ENCODE results near the gene PXDN. TPM values are rescaled to one million over a fixed set of nuclear protein-coding genes. Genes with fewer than 3 reads are reported as not detected.
"Not testable (repeated sequence)": the region's sequence is repeated elsewhere in the genome, so short reads cannot be mapped to it uniquely, and the experiment has no call there.

Gene PXDN
- total RNA-seq, 1 donor from 2014 or later, result 459 TPM

DNA sequence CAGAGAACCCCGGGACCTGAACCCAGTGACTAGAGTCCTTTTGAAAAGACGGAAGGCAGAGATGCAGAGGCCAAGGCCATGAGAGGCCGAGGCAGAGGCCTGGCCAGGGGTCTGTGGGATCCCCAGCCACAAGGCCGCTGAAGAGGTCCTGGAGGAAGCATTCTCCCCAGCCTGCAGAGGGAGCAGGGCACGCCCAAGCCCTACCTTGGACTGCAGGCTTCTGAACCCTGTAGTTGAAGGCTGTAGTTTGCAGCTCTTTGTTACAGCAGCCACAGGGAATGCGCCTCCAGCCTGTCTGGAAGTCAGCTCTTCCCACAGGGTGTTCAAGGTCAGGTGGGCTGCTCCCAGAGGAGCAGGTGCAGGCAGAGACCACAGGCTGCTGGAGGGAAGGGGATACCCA lies 22.1 kb upstream of the PXDN start:
- H3K27me3 Mint-ChIP-seq (ENCODE audit: unreplicated experiment), result peaks cover 33% of the 10 kb centered on the region
- no peaks in the 10 kb centered on the region for H3K9me3 Mint-ChIP-seq (ENCODE audit: unreplicated experiment)
- no peak for TF ChIP-seq CTCF (IDR thresholded peaks at IDR 0.05)
- H3K36me3 Mint-ChIP-seq (ENCODE audit: unreplicated experiment), result no peaks in the 10 kb centered on the region
- no peaks in the 10 kb centered on the region for H3K4me1 Mint-ChIP-seq (ENCODE audit: unreplicated experiment)
- H3K4me3 Mint-ChIP-seq (ENCODE audit: unreplicated experiment), result no peak overlapping the region
- no peak overlapping the region for H3K27ac Mint-ChIP-seq (ENCODE audit: unreplicated experiment)
- DNase-seq (ENCODE audit: extremely low spot score, unreplicated experiment), result no peak

GRCh38 chr2:1765201-1765600 lies 20.9 kb upstream of the PXDN start:
- not testable (repeated sequence) for H3K4me1 Mint-ChIP-seq (ENCODE audit: unreplicated experiment); H3K4me3 Mint-ChIP-seq (ENCODE audit: unreplicated experiment); H3K9me3 Mint-ChIP-seq (ENCODE audit: unreplicated experiment); H3K27ac Mint-ChIP-seq (ENCODE audit: unreplicated experiment); H3K36me3 Mint-ChIP-seq (ENCODE audit: unreplicated experiment); DNase-seq (ENCODE audit: extremely low spot score, unreplicated experiment)
- peaks cover 45% of the 10 kb centered on the region for H3K27me3 Mint-ChIP-seq (ENCODE audit: unreplicated experiment)

DNA sequence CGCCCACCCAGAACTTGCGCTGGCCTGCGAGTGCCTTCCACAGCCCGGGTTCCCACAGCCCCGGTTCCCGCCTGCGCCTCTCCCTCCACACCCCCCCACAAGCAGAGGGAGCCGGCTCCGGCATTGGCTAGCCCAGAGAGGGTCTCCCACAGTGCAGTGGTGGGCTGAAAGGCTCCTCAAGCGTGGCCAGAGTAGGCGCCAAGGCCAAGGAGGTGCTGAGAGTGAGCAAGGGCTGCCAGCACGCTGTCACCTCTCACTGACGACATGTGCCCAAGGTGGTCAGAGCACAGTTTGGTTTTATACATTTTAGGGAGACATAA lies 15.3 kb upstream of the PXDN start:
- no peak for DNase-seq (ENCODE audit: extremely low spot score, unreplicated experiment)
- no peak overlapping the region for H3K4me3 Mint-ChIP-seq (ENCODE audit: unreplicated experiment)
- no peaks in the 10 kb centered on the region for H3K9me3 Mint-ChIP-seq (ENCODE audit: unreplicated experiment)
- H3K36me3 Mint-ChIP-seq (ENCODE audit: unreplicated experiment), result no peaks in the 10 kb centered on the region
- H3K4me1 Mint-ChIP-seq (ENCODE audit: unreplicated experiment), result peaks cover 5% of the 10 kb centered on the region
- no peak for TF ChIP-seq CTCF (IDR thresholded peaks at IDR 0.05)
- H3K27ac Mint-ChIP-seq (ENCODE audit: unreplicated experiment), result no peak overlapping the region
- peaks cover 44% of the 10 kb centered on the region for H3K27me3 Mint-ChIP-seq (ENCODE audit: unreplicated experiment)

- Mint-ChIP-seq H3K27me3 (ENCODE audit: unreplicated experiment) (peaks cover 39% of the 10 kb centered on the region), H3K27ac (ENCODE audit: unreplicated experiment) (no peak overlapping the region)
Observed at GRCh38 chr2:1758774-1759610, 14.7 kb upstream of the PXDN start.

GRCh38 chr2:1758171-1758570 lies 13.9 kb upstream of the PXDN start:
- H3K4me3 Mint-ChIP-seq (ENCODE audit: unreplicated experiment), result no peak overlapping the region
- H3K27ac Mint-ChIP-seq (ENCODE audit: unreplicated experiment), result no peak overlapping the region
- no peaks in the 10 kb centered on the region for H3K36me3 Mint-ChIP-seq (ENCODE audit: unreplicated experiment)
- no peaks in the 10 kb centered on the region for H3K9me3 Mint-ChIP-seq (ENCODE audit: unreplicated experiment)
- no peak for DNase-seq (ENCODE audit: extremely low spot score, unreplicated experiment)
- peaks cover 34% of the 10 kb centered on the region for H3K27me3 Mint-ChIP-seq (ENCODE audit: unreplicated experiment)
- peaks cover 5% of the 10 kb centered on the region for H3K4me1 Mint-ChIP-seq (ENCODE audit: unreplicated experiment)
- no peak for TF ChIP-seq CTCF (IDR thresholded peaks at IDR 0.05)

More at GRCh38 chr2:1758774-1759610, 14.7 kb upstream of the PXDN start:
- H3K4me3 Mint-ChIP-seq (ENCODE audit: unreplicated experiment), result no peak overlapping the region
- TF ChIP-seq CTCF (IDR thresholded peaks at IDR 0.05), result no peak
- no peak for DNase-seq (ENCODE audit: extremely low spot score, unreplicated experiment)
- H3K9me3 Mint-ChIP-seq (ENCODE audit: unreplicated experiment), result no peaks in the 10 kb centered on the region
- H3K36me3 Mint-ChIP-seq (ENCODE audit: unreplicated experiment), result no peaks in the 10 kb centered on the region
- peaks cover 5% of the 10 kb centered on the region for H3K4me1 Mint-ChIP-seq (ENCODE audit: unreplicated experiment)

Data from osteocyte (in vitro differentiated cells).